SK-N-SH (cell line): ENCODE data around the gene SSUH2. TPM values are rescaled to one million over a fixed set of nuclear protein-coding genes. Genes with fewer than 3 reads are reported as not detected.

Experiments used
- CTCF ChIA-PET: fragments of 300-600, 350-600 bp; formaldehyde crosslinking; extraction: SDS; loops from one replicate; lab custom pipeline; 2021; lab: Yijun Ruan, JAX
- POLR2A ChIA-PET: fragments of 350-600 bp; sonication (Branson Sonifier 250); formaldehyde crosslinking; extraction: SDS; loops from one replicate; lab custom pipeline; 2020; ENCODE audit warnings: antibody characterized with exemption, inconsistent platforms; lab: Yijun Ruan, JAX
- DNase-seq: peaks from one replicate; pipeline ENCODE4 v3.0.0; 2012
- H2AFZ ChIP-seq: fragments of 200-600 bp; sonication (generic); 2 replicates; pipeline ENCODE4 v1.8.1; 2016; ENCODE audit warnings: antibody characterized with exemption, mild to moderate bottlenecking, low read depth
- H3F3A ChIP-seq: fragments of 200-600 bp; sonication (generic); replicated peaks from 2 replicates; pipeline ENCODE3; 2016; ENCODE audit warnings: antibody characterized with exemption, mild to moderate bottlenecking; ENCODE audit not compliant: insufficient read depth
- H3K27ac ChIP-seq, 2 experiments: fragments of 200-500 bp in 1 of 2; fragments of 200-600 bp in 1 of 2; sonication (Bioruptor generic) in 1 of 2; sonication (generic), shearing (Covaris generic) in 1 of 2; 2 replicates each; pipeline versions ENCODE4 v1.5.1 to v1.6.1; 2014 to 2016; ENCODE audit warnings: low read depth in 2 of 2, inconsistent platforms in 1 of 2, low read length in 1 of 2, mild to moderate bottlenecking in 1 of 2, mixed read lengths in 1 of 2
- H3K27me3 ChIP-seq: fragments of 200-600 bp; sonication (generic), shearing (Covaris generic); 2 replicates; pipeline ENCODE4 v1.6.1; 2016; ENCODE audit warnings: mixed run types; ENCODE audit not compliant: insufficient read depth
- H3K36me3 ChIP-seq, 2 experiments: fragments of 200-500 bp in 1 of 2; fragments of 200-600 bp in 1 of 2; sonication (Bioruptor generic) in 1 of 2; sonication (generic) in 1 of 2; replicated peaks in 1 of 2; 2 replicates each; pipeline versions ENCODE3 to v1.5.1; 2014 to 2016; ENCODE audit warnings: low read length in 1 of 2, mild to moderate bottlenecking in 1 of 2; ENCODE audit not compliant: insufficient read depth in 2 of 2, control insufficient read depth in 1 of 2
- H3K4me1 ChIP-seq, 2 experiments: fragments of 200-500 bp in 1 of 2; fragments of 200-600 bp in 1 of 2; sonication (Bioruptor generic) in 1 of 2; sonication (generic), shearing (Covaris generic) in 1 of 2; 2 replicates each; pipeline versions ENCODE4 v1.5.1 to v1.6.1; 2014 to 2016; ENCODE audit warnings: low read depth in 1 of 2, low read length in 1 of 2, mixed run types in 1 of 2; ENCODE audit not compliant: insufficient read depth in 2 of 2, control insufficient read depth in 1 of 2
- H3K4me2 ChIP-seq: fragments of 200-600 bp; sonication (generic), shearing (Covaris generic); 2 replicates; pipeline ENCODE4 v1.6.1; 2017; ENCODE audit warnings: mixed run types
- H3K4me3 ChIP-seq, 2 experiments: fragments of 200-500 bp in 1 of 2; fragments of 200-600 bp in 1 of 2; sonication (Bioruptor generic) in 1 of 2; sonication (generic), shearing (Covaris generic) in 1 of 2; 2 replicates each; pipeline versions ENCODE4 v1.5.1 to v1.8.1; 2014 to 2016; ENCODE audit warnings: low read depth in 2 of 2, inconsistent platforms in 1 of 2, low read length in 1 of 2, mild to moderate bottlenecking in 1 of 2, mixed read lengths in 1 of 2, moderate library complexity in 1 of 2
- H3K79me2 ChIP-seq: fragments of 200-600 bp; sonication (generic); 2 replicates; pipeline ENCODE4 v1.8.1; 2017; ENCODE audit warnings: mild to moderate bottlenecking; ENCODE audit not compliant: insufficient read depth
- H3K9ac ChIP-seq: fragments of 200-600 bp; sonication (generic); 2 replicates; pipeline ENCODE4 v1.6.1; 2017; ENCODE audit warnings: mixed run types
- H3K9me2 ChIP-seq: fragments of 200-600 bp; sonication (generic); 2 replicates; pipeline ENCODE4 v1.6.1; 2017; ENCODE audit warnings: mixed run types
- H3K9me3 ChIP-seq: fragments of 200-600 bp; sonication (generic); 2 replicates; pipeline ENCODE4 v1.6.1; 2017; ENCODE audit warnings: mixed run types, mild to moderate bottlenecking, moderate library complexity
- H4K20me1 ChIP-seq: fragments of 200-600 bp; sonication (generic); 2 replicates; pipeline ENCODE4 v1.6.1; 2017; ENCODE audit warnings: mild to moderate bottlenecking, mixed run types; ENCODE audit not compliant: insufficient read depth
- CHD2 ChIP-seq: fragments of 150-350 bp; IDR thresholded peaks from 2 replicates; pipeline ENCODE4 v1.6.1; 2018; ENCODE audit warnings: low read length; ENCODE audit not compliant: partially characterized antibody
- EP300 ChIP-seq, 2 experiments: IDR thresholded peaks; 2 replicates each; pipeline versions ENCODE4 v1.4.0 to v1.6.1; 2012; ENCODE audit warnings: borderline replicate concordance in 1 of 2, low read depth in 1 of 2, low read length in 1 of 2
- FOXJ3 ChIP-seq: sonication (generic); formaldehyde crosslinking; IDR thresholded peaks from 2 replicates; pipeline ENCODE4 v1.5.1; 2020; ENCODE audit warnings: mild to moderate bottlenecking, missing genetic modification reagents
- GATA2 ChIP-seq: sonication (generic); formaldehyde crosslinking; IDR thresholded peaks from 2 replicates; pipeline ENCODE4 v1.5.0; 2020; ENCODE audit warnings: mild to moderate bottlenecking, missing genetic modification reagents
- MEF2A ChIP-seq: IDR thresholded peaks from 2 replicates; pipeline ENCODE4 v1.4.0; 2012; ENCODE audit warnings: low read depth, borderline replicate concordance
- MXI1 ChIP-seq: IDR thresholded peaks from 2 replicates; pipeline ENCODE4 v1.6.1; 2012; ENCODE audit warnings: mild to moderate bottlenecking, low read depth, low read length, improper control_type of control experiment
- NFIC ChIP-seq: IDR thresholded peaks from 2 replicates; pipeline ENCODE4 v1.4.0; 2012; ENCODE audit warnings: borderline replicate concordance
- POLR2AphosphoS5 ChIP-seq: IDR thresholded peaks from 2 replicates; pipeline ENCODE4 v1.6.1; 2012; ENCODE audit warnings: low read depth, low read length
- RAD21 ChIP-seq: IDR thresholded peaks from 2 replicates; pipeline ENCODE4 v1.6.1; 2012; ENCODE audit warnings: mild to moderate bottlenecking, low read length
- RCOR1 ChIP-seq: fragments of 150-350 bp; IDR thresholded peaks from 2 replicates; pipeline ENCODE4 v1.6.1; 2017; ENCODE audit warnings: antibody characterized with exemption, low read length
- SIN3A ChIP-seq: IDR thresholded peaks from 2 replicates; pipeline ENCODE4 v1.6.1; 2012; ENCODE audit warnings: low read depth, mild to moderate bottlenecking, low read length, moderate library complexity, borderline replicate concordance
- SMC3 ChIP-seq: IDR thresholded peaks from 2 replicates; pipeline ENCODE4 v1.6.1; 2012; ENCODE audit warnings: low read depth, low read length, improper control_type of control experiment
- TCF12 ChIP-seq: IDR thresholded peaks from 2 replicates; pipeline ENCODE4 v1.4.0; 2012
- TEAD4 ChIP-seq: IDR thresholded peaks from 2 replicates; pipeline ENCODE4 v1.4.0; 2012; ENCODE audit warnings: mild to moderate bottlenecking, borderline replicate concordance; ENCODE audit not compliant: insufficient read depth
- WGBS: methylation state at CpG from one replicate; pipeline ENCODE4 v1.1.6; 2017; ENCODE audit warnings: low lambda C conversion rate; 5-methylcytosine and 5-hydroxymethylcytosine counted together
- polyA plus RNA-seq, 3 experiments: library from polyadenylated mRNA; depleted of rRNA; stranded (reverse); fragments of >200 nt; gene quantifications; 2 replicates each; pipeline ENCODE4 v1.2.3, GENCODE V29; 2012
- TF ChIP-seq, protein P1 (sequence below): IDR thresholded peaks from 2 replicates; pipeline ENCODE4 v1.4.0; 2012; ENCODE audit warnings: low read depth
- TF ChIP-seq, protein P2 (sequence below): IDR thresholded peaks from 2 replicates; pipeline ENCODE4 v1.4.0; 2012; ENCODE audit warnings: low read depth, borderline replicate concordance
- TF ChIP-seq, protein P3 (sequence below): fragments of 150-350 bp; IDR thresholded peaks from 2 replicates; pipeline ENCODE4 v1.6.1; 2016; ENCODE audit warnings: mild to moderate bottlenecking, low read depth, low read length
- TF ChIP-seq, protein P4 (sequence below): IDR thresholded peaks from 2 replicates; pipeline ENCODE4; 2012
- TF ChIP-seq, protein P5 (sequence below): IDR thresholded peaks from 2 replicates; pipeline ENCODE4 v1.4.0; 2012; ENCODE audit warnings: low read depth, borderline replicate concordance

SSUH2 gene
- polyA plus RNA-seq, 1 of the 3 experiments (the other 2 are of a cell fraction) = 0.18 TPM

DNA sequence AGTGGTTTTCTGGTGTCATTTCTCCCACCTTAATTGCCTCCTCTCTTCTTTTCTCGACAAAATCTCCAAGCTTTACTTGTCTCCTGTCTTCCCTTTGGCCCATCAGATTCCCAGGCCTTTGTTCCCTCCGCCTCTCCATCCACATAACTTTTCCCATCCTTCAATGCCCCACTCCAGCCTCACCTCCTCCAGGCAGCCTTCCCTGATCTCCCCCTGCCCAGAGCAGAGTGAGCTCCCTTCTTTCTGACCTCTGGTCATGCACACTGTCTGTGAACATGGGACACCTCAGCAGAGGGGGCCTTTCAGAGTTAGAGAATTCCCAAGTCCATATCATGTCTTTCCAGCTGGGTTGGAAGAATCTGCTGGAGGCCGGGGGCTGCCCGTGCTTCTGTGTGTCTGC is 14.6 kb upstream of the SSUH2 start:
- WGBS = 85% methylated on average over 4 of the region's 4 CpGs
- H4K20me1 ChIP-seq = no peaks in the 10 kb centered on the region
- H3K4me1 ChIP-seq = peaks cover 19 to 67% of the 10 kb centered on the region in 2 experiments
- peaks cover 24% of the 10 kb centered on the region for H3F3A ChIP-seq
- no peak overlapping the region for H3K9ac ChIP-seq
- no peaks in the 10 kb centered on the region for H3K36me3 ChIP-seq
- H3K4me2 ChIP-seq = no peak overlapping the region
- H3K9me3 ChIP-seq = no peaks in the 10 kb centered on the region
- H3K27me3 ChIP-seq = no peaks in the 10 kb centered on the region
- CTCF ChIA-PET = interaction anchor here (1.1 to 1.3 kb wide), 2 partner anchors 35 to 110 kb away, joined by 3 to 5 read pairs; partner anchors contain the start of gene OXTR
- H2AFZ ChIP-seq = no peak overlapping the region
- H3K9me2 ChIP-seq = no peaks in the 10 kb centered on the region
- TF ChIP-seq NFIC = no peak
- TF ChIP-seq MEF2A = no peak
- no peak for TF ChIP-seq SIN3A
- TF ChIP-seq POLR2AphosphoS5 = no peak
- TF ChIP-seq, protein P1, sequence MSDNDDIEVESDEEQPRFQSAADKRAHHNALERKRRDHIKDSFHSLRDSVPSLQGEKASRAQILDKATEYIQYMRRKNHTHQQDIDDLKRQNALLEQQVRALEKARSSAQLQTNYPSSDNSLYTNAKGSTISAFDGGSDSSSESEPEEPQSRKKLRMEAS = no peak
- no peaks in the 10 kb centered on the region for H3K79me2 ChIP-seq
- H3K4me3 ChIP-seq = no peak overlapping the region
- peak overlapping the region; percentile 33 to 96; a peak in 3 of 4 replicates for H3K27ac ChIP-seq
- DNase-seq = no peak
- POLR2A ChIA-PET = interaction anchor here (1.1 kb wide), 1 partner anchor 9 kb away, joined by 3 read pairs; no protein-coding TSS in a partner anchor

DNA sequence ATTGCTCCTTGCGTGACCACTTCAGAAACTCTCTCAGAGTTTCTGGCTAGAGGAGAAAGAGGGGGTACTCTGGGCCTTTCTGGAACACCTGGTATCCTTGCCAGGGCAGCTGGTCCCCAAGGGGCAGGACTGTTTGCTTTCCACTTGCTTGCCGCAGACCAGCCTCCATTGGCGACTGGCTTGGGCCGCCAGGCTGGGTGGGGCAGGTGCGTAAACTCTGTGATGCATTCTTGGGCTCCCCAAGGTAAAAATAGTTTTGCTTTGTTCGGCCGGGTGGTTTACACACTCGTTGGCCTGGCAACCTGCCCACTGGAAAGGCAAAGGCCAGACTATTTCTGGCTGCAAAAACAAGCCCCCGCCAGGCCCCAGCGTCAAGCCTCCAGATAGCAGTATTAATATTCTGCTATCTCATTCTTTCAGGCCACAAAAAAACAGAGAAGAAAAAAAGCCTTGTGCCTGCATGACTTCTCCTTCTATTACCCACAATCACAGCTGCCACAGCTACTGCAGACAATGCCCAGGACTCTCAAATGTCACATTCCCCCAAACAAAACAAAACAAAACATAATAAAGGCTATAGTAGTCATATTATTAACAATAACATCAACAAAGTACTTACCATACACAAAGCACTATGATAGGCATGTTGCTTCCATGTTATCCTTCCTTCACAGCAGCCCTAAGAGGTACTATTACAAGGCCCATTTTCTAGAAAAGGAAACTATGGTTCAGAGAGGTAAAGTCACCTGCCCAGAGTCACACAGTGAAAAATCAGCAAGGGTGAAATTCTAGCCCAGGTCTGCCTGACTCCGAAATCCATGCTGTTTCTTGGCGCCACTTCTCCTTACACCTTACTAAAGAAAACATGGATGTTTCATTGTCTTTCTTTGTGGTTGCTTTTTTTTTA is 14.0 kb upstream of the SSUH2 start:
- Histone ChIP-seq H4K20me1 (no peaks in the 10 kb centered on the region), H3F3A (peaks cover 24% of the 10 kb centered on the region), H2AFZ (no peak overlapping the region; the same call in 1 of the 2 replicates), H3K36me3 (no peaks in the 10 kb centered on the region), H3K9me2 (no peaks in the 10 kb centered on the region), H3K79me2 (no peaks in the 10 kb centered on the region), H3K4me2 (0 out of 2 replicates have a peak overlapping the region, but pooled peaks have one; percentile 19), H3K27me3 (no peaks in the 10 kb centered on the region), H3K27ac (peak overlapping the region; percentile 33 to 96; a peak in 3 of 4 replicates), H3K9me3 (no peaks in the 10 kb centered on the region), H3K9ac (no peak overlapping the region), H3K4me1 (peaks cover 19 to 64% of the 10 kb centered on the region in 2 experiments), H3K4me3 (no peak overlapping the region; a peak in 1 of 4 replicates)
- 34% methylated on average over 10 of the region's 12 CpGs for WGBS
- DNase-seq = peak; percentile 67
- ChIA-PET POLR2A (interaction anchor here (1.1 kb wide), 1 partner anchor 8 kb away, joined by 3 read pairs; no protein-coding TSS in a partner anchor), CTCF (interaction anchor here (0.7 to 1.2 kb wide), 3 partner anchors 10 to 111 kb away, joined by 3 to 5 read pairs (median 3); partner anchors contain the start of gene OXTR)
- TF ChIP-seq NFIC = peak; percentile 67
- no peak; the same call in 1 of the 2 replicates for TF ChIP-seq SMC3
- TF ChIP-seq, protein P2, sequence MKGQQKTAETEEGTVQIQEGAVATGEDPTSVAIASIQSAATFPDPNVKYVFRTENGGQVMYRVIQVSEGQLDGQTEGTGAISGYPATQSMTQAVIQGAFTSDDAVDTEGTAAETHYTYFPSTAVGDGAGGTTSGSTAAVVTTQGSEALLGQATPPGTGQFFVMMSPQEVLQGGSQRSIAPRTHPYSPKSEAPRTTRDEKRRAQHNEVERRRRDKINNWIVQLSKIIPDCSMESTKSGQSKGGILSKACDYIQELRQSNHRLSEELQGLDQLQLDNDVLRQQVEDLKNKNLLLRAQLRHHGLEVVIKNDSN = no peak
- TF ChIP-seq, protein P3, sequence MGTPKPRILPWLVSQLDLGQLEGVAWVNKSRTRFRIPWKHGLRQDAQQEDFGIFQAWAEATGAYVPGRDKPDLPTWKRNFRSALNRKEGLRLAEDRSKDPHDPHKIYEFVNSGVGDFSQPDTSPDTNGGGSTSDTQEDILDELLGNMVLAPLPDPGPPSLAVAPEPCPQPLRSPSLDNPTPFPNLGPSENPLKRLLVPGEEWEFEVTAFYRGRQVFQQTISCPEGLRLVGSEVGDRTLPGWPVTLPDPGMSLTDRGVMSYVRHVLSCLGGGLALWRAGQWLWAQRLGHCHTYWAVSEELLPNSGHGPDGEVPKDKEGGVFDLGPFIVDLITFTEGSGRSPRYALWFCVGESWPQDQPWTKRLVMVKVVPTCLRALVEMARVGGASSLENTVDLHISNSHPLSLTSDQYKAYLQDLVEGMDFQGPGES = no peak
- peak; percentile 63 for TF ChIP-seq CHD2
- no peak; the same call in 1 of the 2 replicates for TF ChIP-seq RAD21
- TF ChIP-seq EP300 (IDR thresholded peaks at IDR 0.05; ENCODE audit: borderline replicate concordance in 1 of 2, low read depth in 1 of 2, low read length in 1 of 2) = peak in 1 of 2 experiments; percentile 89; a peak in 2 of 4 replicates
- TF ChIP-seq MEF2A = peak; percentile 83
- TF ChIP-seq, protein P4, sequence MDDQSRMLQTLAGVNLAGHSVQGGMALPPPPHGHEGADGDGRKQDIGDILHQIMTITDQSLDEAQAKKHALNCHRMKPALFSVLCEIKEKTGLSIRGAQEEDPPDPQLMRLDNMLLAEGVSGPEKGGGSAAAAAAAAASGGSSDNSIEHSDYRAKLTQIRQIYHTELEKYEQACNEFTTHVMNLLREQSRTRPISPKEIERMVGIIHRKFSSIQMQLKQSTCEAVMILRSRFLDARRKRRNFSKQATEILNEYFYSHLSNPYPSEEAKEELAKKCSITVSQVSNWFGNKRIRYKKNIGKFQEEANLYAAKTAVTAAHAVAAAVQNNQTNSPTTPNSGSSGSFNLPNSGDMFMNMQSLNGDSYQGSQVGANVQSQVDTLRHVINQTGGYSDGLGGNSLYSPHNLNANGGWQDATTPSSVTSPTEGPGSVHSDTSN = peak; percentile 23; the same call in 1 of the 2 replicates
- TF ChIP-seq RCOR1 = peak; percentile 90
- TF ChIP-seq POLR2AphosphoS5 = no peak
- TF ChIP-seq FOXJ3 (CRISPR knock-in tag) = peak; percentile 87
- TF ChIP-seq MXI1 = peak; percentile 71
- TF ChIP-seq TEAD4 = peak; percentile 51; the same call in 1 of the 2 replicates
- TF ChIP-seq, protein P5, sequence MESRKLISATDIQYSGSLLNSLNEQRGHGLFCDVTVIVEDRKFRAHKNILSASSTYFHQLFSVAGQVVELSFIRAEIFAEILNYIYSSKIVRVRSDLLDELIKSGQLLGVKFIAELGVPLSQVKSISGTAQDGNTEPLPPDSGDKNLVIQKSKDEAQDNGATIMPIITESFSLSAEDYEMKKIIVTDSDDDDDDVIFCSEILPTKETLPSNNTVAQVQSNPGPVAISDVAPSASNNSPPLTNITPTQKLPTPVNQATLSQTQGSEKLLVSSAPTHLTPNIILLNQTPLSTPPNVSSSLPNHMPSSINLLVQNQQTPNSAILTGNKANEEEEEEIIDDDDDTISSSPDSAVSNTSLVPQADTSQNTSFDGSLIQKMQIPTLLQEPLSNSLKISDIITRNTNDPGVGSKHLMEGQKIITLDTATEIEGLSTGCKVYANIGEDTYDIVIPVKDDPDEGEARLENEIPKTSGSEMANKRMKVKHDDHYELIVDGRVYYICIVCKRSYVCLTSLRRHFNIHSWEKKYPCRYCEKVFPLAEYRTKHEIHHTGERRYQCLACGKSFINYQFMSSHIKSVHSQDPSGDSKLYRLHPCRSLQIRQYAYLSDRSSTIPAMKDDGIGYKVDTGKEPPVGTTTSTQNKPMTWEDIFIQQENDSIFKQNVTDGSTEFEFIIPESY = no peak
- TF ChIP-seq GATA2 (CRISPR knock-in tag) = peak; percentile 66
- TF ChIP-seq TCF12 = peak; percentile 68
